Mammary epithelial cell (primary cell): Measurements from ENCODE around the gene DCP2.

Experiments
- EZH2 ChIP-seq: IDR thresholded peaks from 2 replicates; pipeline ENCODE4 v1.6.1; 2012; ENCODE audit warnings: low read length, inconsistent platforms, borderline replicate concordance
- TF ChIP-seq, protein P1 (sequence below), 2 donors: IDR thresholded peaks in 1 of 2; conservative IDR thresholded peaks in 1 of 2; 2 replicates each; pipeline ENCODE4 v1.5.1; 2011 to 2012; ENCODE audit warnings: inconsistent platforms in 2 of 2, low read length in 2 of 2, mild to moderate bottlenecking in 2 of 2, control low read depth in 1 of 2, low read depth in 1 of 2; ENCODE audit not compliant: insufficient read depth in 1 of 2; ENCODE audit errors: extremely low read depth in 1 of 2

GRCh38 chr5:112951124-112951702 is 25.4 kb upstream of the DCP2 start:
- TF ChIP-seq, protein P1, sequence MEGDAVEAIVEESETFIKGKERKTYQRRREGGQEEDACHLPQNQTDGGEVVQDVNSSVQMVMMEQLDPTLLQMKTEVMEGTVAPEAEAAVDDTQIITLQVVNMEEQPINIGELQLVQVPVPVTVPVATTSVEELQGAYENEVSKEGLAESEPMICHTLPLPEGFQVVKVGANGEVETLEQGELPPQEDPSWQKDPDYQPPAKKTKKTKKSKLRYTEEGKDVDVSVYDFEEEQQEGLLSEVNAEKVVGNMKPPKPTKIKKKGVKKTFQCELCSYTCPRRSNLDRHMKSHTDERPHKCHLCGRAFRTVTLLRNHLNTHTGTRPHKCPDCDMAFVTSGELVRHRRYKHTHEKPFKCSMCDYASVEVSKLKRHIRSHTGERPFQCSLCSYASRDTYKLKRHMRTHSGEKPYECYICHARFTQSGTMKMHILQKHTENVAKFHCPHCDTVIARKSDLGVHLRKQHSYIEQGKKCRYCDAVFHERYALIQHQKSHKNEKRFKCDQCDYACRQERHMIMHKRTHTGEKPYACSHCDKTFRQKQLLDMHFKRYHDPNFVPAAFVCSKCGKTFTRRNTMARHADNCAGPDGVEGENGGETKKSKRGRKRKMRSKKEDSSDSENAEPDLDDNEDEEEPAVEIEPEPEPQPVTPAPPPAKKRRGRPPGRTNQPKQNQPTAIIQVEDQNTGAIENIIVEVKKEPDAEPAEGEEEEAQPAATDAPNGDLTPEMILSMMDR (conservative IDR thresholded peaks at IDR 0.05 in 1 of 2, IDR thresholded peaks at IDR 0.05 in 1 of 2; ENCODE audit: extremely low read depth in 1 of 2, insufficient read depth in 1 of 2, low read depth in 1 of 2, low read length in 2 of 2): no peak
- TF ChIP-seq EZH2: no peak
